HEK293 (cell line): ENCODE data around the gene ZNF274.

Experiments used
- IKZF3 ChIP-seq: fragments of 450-650 bp; IDR thresholded peaks from 2 replicates; pipeline ENCODE4 v1.5.0; 2018; ENCODE audit warnings: missing biosample characterization, mild to moderate bottlenecking, missing genetic modification characterization, moderate library complexity
- INSM2 ChIP-seq: fragments of 450-650 bp; formaldehyde crosslinking; IDR thresholded peaks from 2 replicates; pipeline ENCODE4 v1.5.1; 2016; ENCODE audit warnings: missing biosample characterization, missing genetic modification characterization
- KLF10 ChIP-seq: fragments of 450-650 bp; IDR thresholded peaks from 2 replicates; pipeline ENCODE4 v1.5.1; 2018; ENCODE audit warnings: missing biosample characterization, mild to moderate bottlenecking, missing genetic modification characterization
- KLF7 ChIP-seq: fragments of 450-650 bp; formaldehyde crosslinking; IDR thresholded peaks from 2 replicates; pipeline ENCODE4 v1.5.1; 2016; ENCODE audit warnings: missing biosample characterization, missing genetic modification characterization, borderline replicate concordance
- MEIS1 ChIP-seq: sonication (generic); formaldehyde crosslinking; IDR thresholded peaks from 2 replicates; pipeline ENCODE4 v1.8.1; 2022; ENCODE audit warnings: missing genetic modification reagents, mild to moderate bottlenecking, borderline replicate concordance
- OSR2 ChIP-seq: fragments of 450-650 bp; formaldehyde crosslinking; IDR thresholded peaks from 2 replicates; pipeline ENCODE4 v1.5.1; 2016; ENCODE audit warnings: missing biosample characterization, missing genetic modification characterization
- ZBTB49 ChIP-seq: fragments of 450-650 bp; formaldehyde crosslinking; IDR thresholded peaks from 2 replicates; pipeline ENCODE4 v1.5.1; 2016; ENCODE audit warnings: missing biosample characterization, missing genetic modification characterization, low read depth
- ZFHX2 ChIP-seq: fragments of 450-650 bp; formaldehyde crosslinking; conservative IDR thresholded peaks from 2 replicates; pipeline ENCODE4 v1.5.1; 2016; ENCODE audit warnings: missing biosample characterization, missing genetic modification characterization
- ZNF146 ChIP-seq: fragments of 450-650 bp; formaldehyde crosslinking; IDR thresholded peaks from 2 replicates; pipeline ENCODE4 v1.5.1; 2016; ENCODE audit warnings: missing biosample characterization, missing genetic modification characterization
- ZNF2 ChIP-seq: fragments of 450-650 bp; formaldehyde crosslinking; IDR thresholded peaks from 2 replicates; pipeline ENCODE4 v1.5.1; 2016; ENCODE audit warnings: missing biosample characterization, missing genetic modification characterization
- ZNF23 ChIP-seq: fragments of 450-650 bp; formaldehyde crosslinking; IDR thresholded peaks from 2 replicates; pipeline ENCODE4 v1.5.1; 2016; ENCODE audit warnings: missing biosample characterization, missing genetic modification characterization, borderline replicate concordance
- ZNF266 ChIP-seq: fragments of 450-650 bp; formaldehyde crosslinking; IDR thresholded peaks from 2 replicates; pipeline ENCODE4 v1.5.1; 2016; ENCODE audit warnings: missing biosample characterization, missing genetic modification characterization, low read depth
- ZNF274 ChIP-seq, 2 experiments: fragments of 200-500 bp in 1 of 2; fragments of 450-650 bp in 1 of 2; sonication (Bioruptor generic) in 1 of 2; formaldehyde crosslinking in 1 of 2; IDR thresholded peaks; 2 replicates each; pipeline versions ENCODE4 v1.5.1 to v1.6.1; 2014 to 2016; ENCODE audit warnings: borderline replicate concordance in 1 of 2, inconsistent platforms in 1 of 2, low read length in 1 of 2, missing biosample characterization in 1 of 2, missing genetic modification characterization in 1 of 2
- ZNF280D ChIP-seq: fragments of 450-650 bp; formaldehyde crosslinking; IDR thresholded peaks from 2 replicates; pipeline ENCODE4 v1.5.1; 2016; ENCODE audit warnings: missing biosample characterization, missing genetic modification characterization
- ZNF350 ChIP-seq: fragments of 450-650 bp; formaldehyde crosslinking; IDR thresholded peaks from 2 replicates; pipeline ENCODE4 v1.5.0; 2017; ENCODE audit warnings: missing biosample characterization, mild to moderate bottlenecking, missing genetic modification characterization
- ZNF366 ChIP-seq: fragments of 450-650 bp; formaldehyde crosslinking; conservative IDR thresholded peaks from 2 replicates; pipeline ENCODE4 v1.5.1; 2016; ENCODE audit warnings: missing biosample characterization, missing genetic modification characterization
- ZNF37A ChIP-seq: fragments of 450-650 bp; IDR thresholded peaks from 2 replicates; pipeline ENCODE4 v1.5.1; 2018; ENCODE audit warnings: missing biosample characterization, missing genetic modification characterization
- ZNF391 ChIP-seq: fragments of 450-650 bp; formaldehyde crosslinking; IDR thresholded peaks from 2 replicates; pipeline ENCODE4 v1.5.1; 2016; ENCODE audit warnings: low read depth, missing biosample characterization, missing genetic modification characterization, borderline replicate concordance
- ZNF596 ChIP-seq: fragments of 450-650 bp; IDR thresholded peaks from 2 replicates; pipeline ENCODE4 v1.5.0; 2018; ENCODE audit warnings: missing biosample characterization, mild to moderate bottlenecking, missing genetic modification characterization, moderate library complexity
- ZNF610 ChIP-seq: fragments of 450-650 bp; formaldehyde crosslinking; IDR thresholded peaks from 2 replicates; pipeline ENCODE4 v1.5.1; 2016; ENCODE audit warnings: missing biosample characterization, missing genetic modification characterization, borderline replicate concordance
- ZNF707 ChIP-seq: fragments of 450-650 bp; formaldehyde crosslinking; IDR thresholded peaks from 2 replicates; pipeline ENCODE4 v1.5.1; 2016; ENCODE audit warnings: missing biosample characterization, missing genetic modification characterization
- ZNF785 ChIP-seq: fragments of 450-650 bp; formaldehyde crosslinking; IDR thresholded peaks from 2 replicates; pipeline ENCODE4 v1.5.1; 2016; ENCODE audit warnings: missing biosample characterization, missing genetic modification characterization
- ZSCAN4 ChIP-seq: fragments of 450-650 bp; formaldehyde crosslinking; IDR thresholded peaks from 2 replicates; pipeline ENCODE4 v1.5.1; 2017; ENCODE audit warnings: missing biosample characterization, missing genetic modification characterization
- TF ChIP-seq, protein P1 (sequence below): fragments of 450-650 bp; formaldehyde crosslinking; IDR thresholded peaks from 2 replicates; pipeline ENCODE4 v1.5.1; 2016; ENCODE audit warnings: missing biosample characterization, missing genetic modification characterization
- TF ChIP-seq, protein P2 (sequence below): fragments of 450-650 bp; formaldehyde crosslinking; IDR thresholded peaks from 2 replicates; pipeline ENCODE4 v1.5.1; 2016; ENCODE audit warnings: missing biosample characterization, missing genetic modification characterization

Gene ZNF274

DNA sequence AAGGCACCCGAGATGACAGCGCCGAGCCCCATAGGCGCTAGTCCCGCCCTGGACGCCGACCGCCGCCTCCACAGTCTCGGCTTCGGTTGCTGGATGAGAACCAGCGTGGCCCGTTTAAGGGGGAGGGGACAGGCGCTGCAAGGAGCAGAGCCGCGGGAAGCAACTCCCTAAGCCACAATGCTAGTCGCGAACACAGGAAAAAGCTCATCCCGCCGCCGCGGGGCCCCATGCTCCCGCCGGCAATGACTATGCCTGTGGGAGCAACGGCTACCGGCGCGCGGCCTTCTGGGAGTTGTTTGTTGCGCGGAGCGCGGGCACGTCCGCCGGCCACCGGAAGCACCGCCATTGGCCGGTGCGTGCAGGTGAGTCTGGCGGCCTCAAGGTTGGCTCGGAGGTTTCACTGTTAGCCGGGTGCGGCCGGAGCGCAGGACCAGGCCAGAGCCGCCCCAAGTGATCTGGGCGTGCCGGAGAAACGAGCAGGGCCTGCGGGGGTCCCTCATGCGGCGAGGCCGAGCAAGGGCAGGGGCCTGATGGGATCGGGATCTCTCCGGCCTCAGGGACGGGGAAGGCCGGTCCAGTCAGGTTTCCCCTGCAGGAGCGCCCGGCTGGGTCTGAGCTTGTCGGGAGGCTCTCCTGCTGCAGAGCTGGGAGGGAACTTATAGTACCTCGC, 45.9 kb downstream of the ZNF274 start, which contains the start of gene ZNF544 (continued):
- TF ChIP-seq ZNF280D (tag by site-specific recombination) (peak; percentile 16; the same call in 1 of the 2 replicates), ZFHX2 (peak; percentile 40; the same call in 1 of the 2 replicates), ZNF785 (peak; percentile 60; the same call in 1 of the 2 replicates), ZNF146 (tag by site-specific recombination) (no peak), ZNF610 (peak; percentile 22; the same call in 1 of the 2 replicates), ZNF37A (tag by site-specific recombination) (no peak), ZBTB49 (tag by site-specific recombination) (no peak), ZNF23 (tag by site-specific recombination) (no peak), ZNF350 (tag by site-specific recombination) (no peak), ZNF266 (tag by site-specific recombination) (no peak), OSR2 (tag by site-specific recombination) (no peak), ZNF391 (tag by site-specific recombination) (0 out of 2 replicates have a peak, but pooled peaks have one; percentile 41), ZNF2 (tag by site-specific recombination) (peak; percentile 82; the same call in 1 of the 2 replicates), ZNF707 (tag by site-specific recombination) (no peak), KLF10 (tag by site-specific recombination) (0 out of 2 replicates have a peak, but pooled peaks have one; percentile 40), MEIS1 (CRISPR knock-in tag) (no peak), ZNF366 (tag by site-specific recombination) (no peak), ZNF596 (tag by site-specific recombination) (no peak), IKZF3 (tag by site-specific recombination) (peak; percentile 89), ZSCAN4 (tag by site-specific recombination) (no peak), KLF7 (tag by site-specific recombination) (peak; percentile 25; the same call in 1 of the 2 replicates), INSM2 (tag by site-specific recombination) (no peak), ZNF274 (IDR thresholded peaks at IDR 0.05; ENCODE audit: low read length) (no peak), ZNF274 (tag by site-specific recombination; IDR thresholded peaks at IDR 0.05; ENCODE audit: borderline replicate concordance) (no peak)
- TF ChIP-seq, protein P1, sequence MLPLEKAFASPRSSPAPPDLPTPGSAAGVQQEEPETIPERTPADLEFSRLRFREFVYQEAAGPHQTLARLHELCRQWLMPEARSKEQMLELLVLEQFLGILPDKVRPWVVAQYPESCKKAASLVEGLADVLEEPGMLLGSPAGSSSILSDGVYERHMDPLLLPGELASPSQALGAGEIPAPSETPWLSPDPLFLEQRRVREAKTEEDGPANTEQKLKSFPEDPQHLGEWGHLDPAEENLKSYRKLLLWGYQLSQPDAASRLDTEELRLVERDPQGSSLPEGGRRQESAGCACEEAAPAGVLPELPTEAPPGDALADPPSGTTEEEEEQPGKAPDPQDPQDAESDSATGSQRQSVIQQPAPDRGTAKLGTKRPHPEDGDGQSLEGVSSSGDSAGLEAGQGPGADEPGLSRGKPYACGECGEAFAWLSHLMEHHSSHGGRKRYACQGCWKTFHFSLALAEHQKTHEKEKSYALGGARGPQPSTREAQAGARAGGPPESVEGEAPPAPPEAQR (tag by site-specific recombination): no peak
- TF ChIP-seq, protein P2, sequence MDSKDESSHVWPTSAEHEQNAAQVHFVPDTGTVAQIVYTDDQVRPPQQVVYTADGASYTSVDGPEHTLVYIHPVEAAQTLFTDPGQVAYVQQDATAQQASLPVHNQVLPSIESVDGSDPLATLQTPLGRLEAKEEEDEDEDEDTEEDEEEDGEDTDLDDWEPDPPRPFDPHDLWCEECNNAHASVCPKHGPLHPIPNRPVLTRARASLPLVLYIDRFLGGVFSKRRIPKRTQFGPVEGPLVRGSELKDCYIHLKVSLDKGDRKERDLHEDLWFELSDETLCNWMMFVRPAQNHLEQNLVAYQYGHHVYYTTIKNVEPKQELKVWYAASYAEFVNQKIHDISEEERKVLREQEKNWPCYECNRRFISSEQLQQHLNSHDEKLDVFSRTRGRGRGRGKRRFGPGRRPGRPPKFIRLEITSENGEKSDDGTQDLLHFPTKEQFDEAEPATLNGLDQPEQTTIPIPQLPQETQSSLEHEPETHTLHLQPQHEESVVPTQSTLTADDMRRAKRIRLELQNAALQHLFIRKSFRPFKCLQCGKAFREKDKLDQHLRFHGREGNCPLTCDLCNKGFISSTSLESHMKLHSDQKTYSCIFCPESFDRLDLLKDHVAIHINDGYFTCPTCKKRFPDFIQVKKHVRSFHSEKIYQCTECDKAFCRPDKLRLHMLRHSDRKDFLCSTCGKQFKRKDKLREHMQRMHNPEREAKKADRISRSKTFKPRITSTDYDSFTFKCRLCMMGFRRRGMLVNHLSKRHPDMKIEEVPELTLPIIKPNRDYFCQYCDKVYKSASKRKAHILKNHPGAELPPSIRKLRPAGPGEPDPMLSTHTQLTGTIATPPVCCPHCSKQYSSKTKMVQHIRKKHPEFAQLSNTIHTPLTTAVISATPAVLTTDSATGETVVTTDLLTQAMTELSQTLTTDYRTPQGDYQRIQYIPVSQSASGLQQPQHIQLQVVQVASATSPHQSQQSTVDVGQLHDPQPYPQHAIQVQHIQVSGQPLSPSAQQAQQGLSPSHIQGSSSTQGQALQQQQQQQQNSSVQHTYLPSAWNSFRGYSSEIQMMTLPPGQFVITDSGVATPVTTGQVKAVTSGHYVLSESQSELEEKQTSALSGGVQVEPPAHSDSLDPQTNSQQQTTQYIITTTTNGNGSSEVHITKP (tag by site-specific recombination): no peak; the same call in 1 of the 2 replicates
